HCT116 (cell line): ENCODE data around the gene YIPF2. TPM values are rescaled to one million over a fixed set of nuclear protein-coding genes. Genes with fewer than 3 reads are reported as not detected.

ENCODE experiments used
- ATAC-seq: fragments of 200-7000 bp; cut with Tn5 transposase; 2 replicates; pipeline ENCODE4 v1.9.1; 2020; ENCODE audit warnings: mild to moderate bottlenecking, moderate library complexity
- BruUV-seq: library from RNA; stranded (reverse); fragments of 400-500 nt; replicated peaks from 2 replicates; lab custom pipeline; 2021; lab: Mats Ljungman, UMichigan
- CTCF ChIA-PET: fragments of 300-600 bp; sonication (Branson Sonifier 250); formaldehyde crosslinking; loops from one replicate; lab custom pipeline; 2021; ENCODE audit warnings: antibody characterized with exemption; lab: Charles Lee
- POLR2A ChIA-PET: fragments of 300-600, 350-600 bp; sonication (Branson Sonifier 250); formaldehyde crosslinking; loops from one replicate; lab custom pipeline; 2021; ENCODE audit warnings: antibody characterized with exemption; lab: Charles Lee
- RAD21 ChIA-PET, 2 experiments: fragments of 300-600 bp; sonication (Branson Sonifier 250); formaldehyde crosslinking; loops; one replicate each; lab custom pipeline; 2023; ENCODE audit warnings: low total read pairs in 2 of 2; ENCODE audit not compliant: uncharacterized antibody in 2 of 2, unreplicated experiment in 2 of 2, low non-redundant PET in 1 of 2; lab: Charles Lee
- DNase-seq: peaks from one replicate; pipeline ENCODE4 v3.0.0-alpha.2; 2010; ENCODE audit warnings: low read depth, low spot score
- H2AFZ ChIP-seq: fragments of 200-600 bp; shearing (Covaris generic), sonication (generic); 2 replicates; pipeline ENCODE4 v1.6.1; 2017; ENCODE audit warnings: low read depth, mixed run types, mixed read lengths, antibody characterized with exemption, low read length; ENCODE audit not compliant: poor library complexity, severe bottlenecking
- H3K27ac ChIP-seq: 2 replicates; pipeline ENCODE4 v1.5.1; 2012; ENCODE audit warnings: low read depth, low read length
- H3K27me3 ChIP-seq: fragments of 200-600 bp; sonication (generic); 2 replicates; pipeline ENCODE4 v1.6.1; 2016; ENCODE audit warnings: mixed run types, low read length, mixed read lengths; ENCODE audit not compliant: insufficient read depth
- H3K36me3 ChIP-seq, 2 experiments: fragments of 200-500 bp in 1 of 2; fragments of 200-600 bp in 1 of 2; sonication (Bioruptor generic) in 1 of 2; sonication (generic) in 1 of 2; 2 replicates each; pipeline versions ENCODE4 v1.5.1 to v1.6.1; 2014 to 2016; ENCODE audit warnings: low read length in 2 of 2, inconsistent platforms in 1 of 2, mixed read lengths in 1 of 2, mixed run types in 1 of 2; ENCODE audit not compliant: insufficient read depth in 2 of 2, control insufficient read depth in 1 of 2
- H3K4me1 ChIP-seq, 2 experiments: fragments of 200-600 bp in 1 of 2; sonication (generic) in 1 of 2; 2 replicates each; pipeline versions ENCODE4 v1.5.1 to v1.6.1; 2012 to 2017; ENCODE audit warnings: low read length in 2 of 2, inconsistent platforms in 1 of 2, mild to moderate bottlenecking in 1 of 2, mixed read lengths in 1 of 2, mixed run types in 1 of 2, moderate library complexity in 1 of 2; ENCODE audit not compliant: insufficient read depth in 2 of 2, control insufficient read depth in 1 of 2
- H3K4me2 ChIP-seq: fragments of 200-600 bp; sonication (generic); 2 replicates; pipeline ENCODE4 v1.6.1; 2017; ENCODE audit warnings: mixed run types, low read length, mixed read lengths
- H3K4me3 ChIP-seq, 2 experiments: fragments of 200-600 bp in 1 of 2; sonication (generic) in 1 of 2; replicated peaks in 1 of 2; 2 replicates each; pipeline ENCODE4 v1.5.1; 2011 to 2016; ENCODE audit warnings: low read length in 2 of 2, control low read depth in 1 of 2, low read depth in 1 of 2, mild to moderate bottlenecking in 1 of 2, mixed read lengths in 1 of 2, mixed run types in 1 of 2
- H3K79me2 ChIP-seq: fragments of 200-600 bp; sonication (generic); 2 replicates; pipeline ENCODE4 v1.6.1; 2017; ENCODE audit warnings: mild to moderate bottlenecking, mixed run types, low read length, moderate library complexity, mixed read lengths; ENCODE audit not compliant: insufficient read depth
- H3K9ac ChIP-seq: fragments of 200-600 bp; sonication (generic); 2 replicates; pipeline ENCODE4 v1.6.1; 2016; ENCODE audit warnings: low read length, mixed read lengths
- H3K9me2 ChIP-seq: fragments of 200-600 bp; sonication (generic), shearing (Covaris generic); 2 replicates; pipeline ENCODE4 v1.6.1; 2017; ENCODE audit warnings: mixed run types, mild to moderate bottlenecking, moderate library complexity; ENCODE audit not compliant: insufficient read depth
- H3K9me3 ChIP-seq, 2 experiments: fragments of 200-500 bp in 1 of 2; fragments of 200-600 bp in 1 of 2; sonication (Bioruptor generic) in 1 of 2; sonication (generic) in 1 of 2; 2 replicates each; pipeline ENCODE4 v1.6.1; 2014 to 2017; ENCODE audit warnings: low read length in 2 of 2, mixed read lengths in 2 of 2, inconsistent platforms in 1 of 2, low read depth in 1 of 2, mild to moderate bottlenecking in 1 of 2, mixed run types in 1 of 2, moderate library complexity in 1 of 2; ENCODE audit not compliant: control insufficient read depth in 1 of 2, insufficient read depth in 1 of 2
- H4K20me1 ChIP-seq: fragments of 200-600 bp; sonication (generic), shearing (Covaris generic); 2 replicates; pipeline ENCODE4 v1.6.1; 2017; ENCODE audit warnings: mixed run types, mild to moderate bottlenecking, moderate library complexity; ENCODE audit not compliant: insufficient read depth
- CBX3 ChIP-seq: IDR thresholded peaks from 2 replicates; pipeline ENCODE4 v1.6.1; 2012; ENCODE audit warnings: low read depth
- CEBPB ChIP-seq: IDR thresholded peaks from 2 replicates; pipeline ENCODE4 v1.6.1; 2012; ENCODE audit warnings: low read depth
- EGR1 ChIP-seq: IDR thresholded peaks from 2 replicates; pipeline ENCODE4 v1.6.1; 2012; ENCODE audit warnings: low read depth
- ELF1 ChIP-seq: IDR thresholded peaks from 2 replicates; pipeline ENCODE4 v1.6.1; 2012; ENCODE audit warnings: low read depth, borderline replicate concordance
- FOSL1 ChIP-seq: IDR thresholded peaks from 2 replicates; pipeline ENCODE4 v1.6.1; 2012; ENCODE audit warnings: low read depth
- JUND ChIP-seq: IDR thresholded peaks from 2 replicates; pipeline ENCODE4 v1.6.1; 2012
- MAX ChIP-seq: IDR thresholded peaks from 2 replicates; pipeline ENCODE4 v1.6.1; 2012
- POLR2A ChIP-seq: IDR thresholded peaks from 2 replicates; pipeline ENCODE4 v1.7.0; 2011; ENCODE audit warnings: borderline replicate concordance; ENCODE audit not compliant: insufficient read depth, insufficient read length; ENCODE audit errors: extremely low read depth
- POLR2AphosphoS5 ChIP-seq: IDR thresholded peaks from 2 replicates; pipeline ENCODE4 v1.6.1; 2011; ENCODE audit warnings: mild to moderate bottlenecking, low read depth, low read length, moderate library complexity
- RAD21 ChIP-seq: IDR thresholded peaks from 2 replicates; pipeline ENCODE4 v1.6.1; 2012; ENCODE audit warnings: low read depth, mild to moderate bottlenecking
- REST ChIP-seq: IDR thresholded peaks from 2 replicates; pipeline ENCODE4 v1.6.1; 2012; ENCODE audit warnings: low read depth
- SIN3A ChIP-seq: IDR thresholded peaks from 2 replicates; pipeline ENCODE4 v1.6.1; 2012; ENCODE audit warnings: low read depth
- SP1 ChIP-seq: IDR thresholded peaks from 2 replicates; pipeline ENCODE4 v1.6.1; 2012; ENCODE audit warnings: low read depth
- YY1 ChIP-seq: IDR thresholded peaks from 2 replicates; pipeline ENCODE4 v1.6.1; 2011; ENCODE audit warnings: low read length, low read depth, moderate library complexity, mild to moderate bottlenecking; ENCODE audit not compliant: insufficient replicate concordance; ENCODE audit errors: extremely low read depth
- ZNF274 ChIP-seq: fragments of 200-500 bp; sonication (Bioruptor generic); IDR thresholded peaks from 2 replicates; pipeline ENCODE4 v1.6.1; 2014; ENCODE audit warnings: mild to moderate bottlenecking, low read depth, low read length, inconsistent platforms
- intact Hi-C: fragments of 100-400 bp; cut with micrococcal nuclease; formaldehyde crosslinking; loops from 2 replicates; pipeline ENCODE4 v1.10.0; 2022
- total RNA-seq: library from RNA; stranded (reverse); gene quantifications from one replicate; pipeline ENCODE4 v1.2.1, GENCODE V29; 2021; ENCODE audit not compliant: unreplicated experiment

Gene YIPF2
- total RNA-seq, 1 experiment from 2014 or later: 44.7 TPM

GRCh38 chr19:10918359-10918758 is 10.1 kb downstream of the YIPF2 start:
- BruUV-seq: no TSS peak
- Histone ChIP-seq H3K4me1 (peaks cover 0 to 14% of the 10 kb centered on the region in 2 experiments; a peak in 2 of 4 replicates), H3K79me2 (no peaks in the 10 kb centered on the region), H3K27ac (no peak overlapping the region), H4K20me1 (no peaks in the 10 kb centered on the region), H3K36me3 (peaks cover 18 to 21% of the 10 kb centered on the region in 2 experiments), H3K4me3 (no peak overlapping the region), H3K27me3 (no peaks in the 10 kb centered on the region), H3K9me2 (no peaks in the 10 kb centered on the region), H2AFZ (no peak overlapping the region), H3K9ac (no peak overlapping the region), H3K4me2 (no peak overlapping the region), H3K9me3 (no peaks in the 10 kb centered on the region)
- ATAC-seq (no peak), DNase-seq (no peak)
- ChIA-PET POLR2A (no interaction called here), CTCF (no interaction called here), RAD21 (no interaction called here)
- TF ChIP-seq ZNF274 (no peak), POLR2AphosphoS5 (no peak), EGR1 (no peak), FOSL1 (no peak)
- intact Hi-C loops: no loop called here

DNA sequence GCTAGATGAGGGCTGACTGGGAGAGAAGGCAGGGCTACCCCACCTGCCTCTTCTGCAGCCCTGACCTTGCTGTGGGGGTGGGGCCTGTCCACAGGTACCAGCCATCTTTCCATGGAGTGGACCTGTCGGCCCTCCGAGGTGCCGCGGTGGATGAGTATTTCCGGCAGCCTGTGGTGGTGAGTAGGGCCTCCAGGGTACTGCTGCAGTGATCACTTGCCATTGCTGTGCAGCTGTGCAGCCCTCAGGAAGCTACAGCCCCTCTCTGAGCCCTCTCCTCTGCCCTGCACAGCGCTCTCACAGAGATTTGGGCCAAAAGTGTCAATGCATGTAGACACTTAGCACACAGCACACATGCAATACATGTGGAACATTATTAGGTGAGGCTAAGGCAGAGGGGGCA is 11.8 kb downstream of the YIPF2 start:
- Histone ChIP-seq H3K27me3 (no peaks in the 10 kb centered on the region), H3K4me2 (no peak overlapping the region), H3K9me2 (no peaks in the 10 kb centered on the region), H3K9ac (no peak overlapping the region), H3K36me3 (peaks cover 17 to 28% of the 10 kb centered on the region in 2 experiments)
- RAD21 ChIA-PET: no interaction called here
- no peak for DNase-seq
- TF ChIP-seq JUND: no peak
- TF ChIP-seq CBX3: no peak
- TF ChIP-seq EGR1: no peak
- TF ChIP-seq MAX: no peak
- no peak for TF ChIP-seq ZNF274
- no peak for TF ChIP-seq YY1
- no peak for TF ChIP-seq POLR2A
- no peak for TF ChIP-seq SIN3A
- no peak for TF ChIP-seq RAD21
- TF ChIP-seq ELF1: no peak
- no peak for TF ChIP-seq REST
- no peak for TF ChIP-seq SP1
- no peak for TF ChIP-seq CEBPB
- TF ChIP-seq, all 23 proteins: peak for 0
- Histone ChIP-seq H4K20me1 (no peaks in the 10 kb centered on the region), H3K9me3 (no peaks in the 10 kb centered on the region), H2AFZ (no peak overlapping the region), H3K27ac (no peak overlapping the region), H3K4me3 (no peak overlapping the region), H3K79me2 (no peaks in the 10 kb centered on the region), H3K4me1 (peaks cover 0 to 14% of the 10 kb centered on the region in 2 experiments; a peak in 2 of 4 replicates)
- BruUV-seq: no TSS peak
- POLR2A ChIA-PET: no interaction called here
- no peak for ATAC-seq
- CTCF ChIA-PET: no interaction called here
- intact Hi-C loops: no loop called here
